ENCODE data around the gene MROH7.

DNA sequence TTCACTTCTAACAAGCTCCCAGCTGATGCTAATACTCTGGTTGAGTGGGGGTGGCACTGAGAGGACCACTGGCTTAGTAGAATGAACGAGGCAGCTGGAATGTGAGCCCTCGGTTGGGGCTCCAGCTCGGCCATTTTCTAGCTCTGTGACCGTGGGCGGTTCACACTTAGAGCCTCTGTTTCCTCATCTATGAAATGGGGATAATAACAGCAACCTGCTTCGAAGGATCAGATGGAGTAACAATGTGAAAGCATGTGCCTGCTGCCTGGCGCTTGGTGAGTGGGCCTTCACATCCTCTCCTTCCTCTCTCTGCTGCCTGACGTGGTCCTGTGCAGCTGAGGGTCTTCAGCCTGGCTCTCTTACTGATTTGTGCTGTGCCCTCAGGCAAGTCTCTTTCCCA is 53.2 kb downstream of the MROH7 start:
- TF ChIP-seq, protein P1, sequence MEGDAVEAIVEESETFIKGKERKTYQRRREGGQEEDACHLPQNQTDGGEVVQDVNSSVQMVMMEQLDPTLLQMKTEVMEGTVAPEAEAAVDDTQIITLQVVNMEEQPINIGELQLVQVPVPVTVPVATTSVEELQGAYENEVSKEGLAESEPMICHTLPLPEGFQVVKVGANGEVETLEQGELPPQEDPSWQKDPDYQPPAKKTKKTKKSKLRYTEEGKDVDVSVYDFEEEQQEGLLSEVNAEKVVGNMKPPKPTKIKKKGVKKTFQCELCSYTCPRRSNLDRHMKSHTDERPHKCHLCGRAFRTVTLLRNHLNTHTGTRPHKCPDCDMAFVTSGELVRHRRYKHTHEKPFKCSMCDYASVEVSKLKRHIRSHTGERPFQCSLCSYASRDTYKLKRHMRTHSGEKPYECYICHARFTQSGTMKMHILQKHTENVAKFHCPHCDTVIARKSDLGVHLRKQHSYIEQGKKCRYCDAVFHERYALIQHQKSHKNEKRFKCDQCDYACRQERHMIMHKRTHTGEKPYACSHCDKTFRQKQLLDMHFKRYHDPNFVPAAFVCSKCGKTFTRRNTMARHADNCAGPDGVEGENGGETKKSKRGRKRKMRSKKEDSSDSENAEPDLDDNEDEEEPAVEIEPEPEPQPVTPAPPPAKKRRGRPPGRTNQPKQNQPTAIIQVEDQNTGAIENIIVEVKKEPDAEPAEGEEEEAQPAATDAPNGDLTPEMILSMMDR (IDR thresholded peaks at IDR 0.05 in 4 of 5, conservative IDR thresholded peaks at IDR 0.05 in 1 of 5) = no peak
- no peak for TF ChIP-seq POLR2A (IDR thresholded peaks at IDR 0.05)

All from gastrocnemius medialis (tissue), 4 donors.